NCI-H69 (cell line): ENCODE data around the gene TINAGL1.
"Not testable (repeated sequence)": the region's sequence is repeated elsewhere in the genome, so short reads cannot be mapped to it uniquely, and the experiment has no call there.

ENCODE experiments used
- DNase-seq: peaks from one replicate; lab custom pipeline; 2025; lab: John Stamatoyannopoulos, UW

The TINAGL1 gene

DNA sequence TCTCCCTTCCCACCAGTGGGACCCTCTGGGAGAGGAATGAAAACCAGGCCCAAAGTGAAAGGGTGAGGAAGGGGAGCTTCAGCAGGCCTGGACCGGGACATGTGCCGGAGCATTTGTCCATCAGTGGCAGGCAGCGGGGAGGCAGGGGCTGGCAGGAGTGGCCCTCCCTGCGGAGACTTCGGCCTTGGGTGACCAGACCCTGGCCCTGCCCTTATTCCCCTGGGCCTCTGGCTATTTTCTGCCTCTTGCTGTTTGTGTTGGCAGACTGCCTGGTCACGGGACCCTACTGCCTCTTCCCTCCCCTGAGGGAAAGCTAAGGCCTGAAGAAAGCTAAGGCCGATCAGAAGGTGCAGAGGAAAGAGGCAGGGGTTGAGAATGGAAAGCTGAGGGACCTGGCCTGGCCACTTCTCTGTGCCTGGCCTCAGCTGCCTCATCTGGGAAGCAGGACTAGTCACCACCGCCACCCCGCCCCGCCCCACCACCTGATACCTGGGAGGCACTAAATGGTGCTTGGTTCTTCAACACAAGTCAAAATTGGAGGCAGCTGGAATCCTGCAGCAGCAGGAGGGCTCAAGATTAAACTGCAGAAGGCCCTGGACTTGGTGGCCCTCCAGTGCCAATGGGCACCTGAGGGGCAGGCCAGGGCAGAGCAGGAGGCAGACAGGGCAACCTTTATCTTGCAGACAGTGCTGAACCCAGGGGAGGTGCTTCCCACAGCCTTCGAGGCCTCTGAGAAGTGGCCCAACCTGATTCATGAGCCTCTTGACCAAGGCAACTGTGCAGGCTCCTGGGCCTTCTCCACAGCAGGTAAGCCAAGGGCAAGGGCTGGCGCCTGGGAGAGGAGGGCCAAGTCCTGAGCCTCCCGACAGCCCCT lies 7.9 kb downstream of the TINAGL1 start:
- DNase-seq, result peak; percentile 78

DNA sequence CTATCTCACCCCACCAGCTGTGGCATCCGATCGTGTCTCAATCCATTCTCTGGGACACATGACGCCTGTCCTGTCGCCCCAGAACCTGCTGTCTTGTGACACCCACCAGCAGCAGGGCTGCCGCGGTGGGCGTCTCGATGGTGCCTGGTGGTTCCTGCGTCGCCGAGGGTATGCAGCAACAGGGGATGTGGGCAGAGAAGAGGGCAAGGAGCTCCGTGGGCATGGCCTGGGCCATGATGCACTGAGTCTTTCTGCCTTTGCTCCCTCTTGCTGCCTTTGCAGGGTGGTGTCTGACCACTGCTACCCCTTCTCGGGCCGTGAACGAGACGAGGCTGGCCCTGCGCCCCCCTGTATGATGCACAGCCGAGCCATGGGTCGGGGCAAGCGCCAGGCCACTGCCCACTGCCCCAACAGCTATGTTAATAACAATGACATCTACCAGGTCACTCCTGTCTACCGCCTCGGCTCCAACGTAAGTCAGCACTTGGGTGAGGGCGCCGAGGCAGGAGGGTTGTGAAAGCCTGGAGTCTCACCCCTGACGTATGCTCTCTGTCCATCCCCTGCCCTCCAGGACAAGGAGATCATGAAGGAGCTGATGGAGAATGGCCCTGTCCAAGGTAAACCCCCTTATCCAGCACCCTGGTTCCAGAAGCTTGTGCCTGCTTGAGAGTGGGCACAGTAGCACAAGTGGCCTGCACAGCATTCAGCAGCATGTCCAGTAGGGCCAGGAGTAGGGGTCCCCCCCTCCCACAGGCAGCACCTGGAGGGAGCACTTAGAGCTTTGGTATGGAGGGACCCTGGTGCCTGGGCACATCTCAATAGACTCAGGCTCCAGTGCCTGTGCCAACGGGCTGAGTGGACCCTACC lies 8.8 kb downstream of the TINAGL1 start:
- no peak for DNase-seq

DNA sequence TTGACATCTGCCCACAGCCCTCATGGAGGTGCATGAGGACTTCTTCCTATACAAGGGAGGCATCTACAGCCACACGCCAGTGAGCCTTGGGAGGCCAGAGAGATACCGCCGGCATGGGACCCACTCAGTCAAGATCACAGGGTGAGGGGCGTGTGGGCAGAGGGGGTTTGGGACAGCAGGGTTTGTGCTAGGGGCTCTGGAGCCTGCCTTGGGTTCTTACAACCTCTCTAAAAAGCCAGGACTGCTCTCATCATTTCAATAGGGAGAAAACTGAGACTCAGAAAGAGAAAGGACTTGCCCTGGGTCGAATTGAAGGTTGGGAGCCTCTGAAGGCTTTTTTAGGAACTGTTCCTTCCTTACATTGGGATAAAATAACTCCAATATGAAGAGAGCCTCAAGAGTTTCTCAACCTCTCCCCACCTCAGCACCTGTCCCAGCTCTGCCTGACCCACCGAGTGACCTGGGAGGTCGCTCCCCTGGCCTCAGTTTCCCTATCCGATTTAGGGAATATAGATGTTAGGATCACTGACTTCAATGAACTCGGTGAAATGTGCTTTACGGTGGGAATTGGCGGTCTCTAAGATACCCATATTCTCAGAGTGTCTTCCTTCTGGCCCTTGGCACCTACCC lies 9.5 kb downstream of the TINAGL1 start:
- DNase-seq, result no peak

DNA sequence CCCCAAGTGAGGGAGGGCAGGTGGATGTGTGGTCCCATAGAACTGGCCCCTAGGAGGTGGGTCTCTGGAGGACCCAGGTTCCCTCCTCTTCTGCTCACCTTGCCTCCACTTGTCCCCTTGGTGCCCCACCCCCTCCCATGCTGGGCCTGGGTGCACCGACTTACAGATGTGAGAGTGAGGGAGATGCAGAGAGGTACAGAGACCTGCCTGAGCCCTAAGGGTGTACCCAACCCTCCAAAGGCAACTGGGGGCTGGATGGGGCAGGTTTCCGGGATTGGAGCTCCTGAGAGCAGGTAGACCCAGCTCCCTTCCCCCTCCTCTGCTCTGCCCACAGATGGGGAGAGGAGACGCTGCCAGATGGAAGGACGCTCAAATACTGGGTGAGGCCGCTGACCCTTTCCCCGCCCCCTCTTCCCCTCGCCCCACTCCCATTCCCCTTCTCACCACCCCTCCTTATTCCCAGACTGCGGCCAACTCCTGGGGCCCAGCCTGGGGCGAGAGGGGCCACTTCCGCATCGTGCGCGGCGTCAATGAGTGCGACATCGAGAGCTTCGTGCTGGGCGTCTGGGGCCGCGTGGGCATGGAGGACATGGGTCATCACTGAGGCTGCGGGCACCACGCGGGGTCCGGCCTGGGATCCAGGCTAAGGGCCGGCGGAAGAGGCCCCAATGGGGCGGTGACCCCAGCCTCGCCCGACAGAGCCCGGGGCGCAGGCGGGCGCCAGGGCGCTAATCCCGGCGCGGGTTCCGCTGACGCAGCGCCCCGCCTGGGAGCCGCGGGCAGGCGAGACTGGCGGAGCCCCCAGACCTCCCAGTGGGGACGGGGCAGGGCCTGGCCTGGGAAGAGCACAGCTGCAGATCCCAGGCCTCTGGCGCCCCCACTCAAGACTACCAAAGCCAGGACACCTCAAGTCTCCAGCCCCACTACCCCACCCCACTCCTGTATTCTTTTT lies 10.3 kb downstream of the TINAGL1 start:
- no peak for DNase-seq

DNA sequence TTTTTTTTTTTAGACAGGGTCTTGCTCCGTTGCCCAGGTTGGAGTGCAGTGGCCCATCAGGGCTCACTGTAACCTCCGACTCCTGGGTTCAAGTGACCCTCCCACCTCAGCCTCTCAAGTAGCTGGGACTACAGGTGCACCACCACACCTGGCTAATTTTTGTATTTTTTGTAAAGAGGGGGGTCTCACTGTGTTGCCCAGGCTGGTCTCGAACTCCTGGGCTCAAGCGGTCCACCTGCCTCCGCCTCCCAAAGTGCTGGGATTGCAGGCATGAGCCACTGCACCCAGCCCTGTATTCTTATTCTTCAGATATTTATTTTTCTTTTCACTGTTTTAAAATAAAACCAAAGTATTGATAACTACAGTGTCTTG lies 11.0 kb downstream of the TINAGL1 start:
- not testable (repeated sequence) for DNase-seq

DNA sequence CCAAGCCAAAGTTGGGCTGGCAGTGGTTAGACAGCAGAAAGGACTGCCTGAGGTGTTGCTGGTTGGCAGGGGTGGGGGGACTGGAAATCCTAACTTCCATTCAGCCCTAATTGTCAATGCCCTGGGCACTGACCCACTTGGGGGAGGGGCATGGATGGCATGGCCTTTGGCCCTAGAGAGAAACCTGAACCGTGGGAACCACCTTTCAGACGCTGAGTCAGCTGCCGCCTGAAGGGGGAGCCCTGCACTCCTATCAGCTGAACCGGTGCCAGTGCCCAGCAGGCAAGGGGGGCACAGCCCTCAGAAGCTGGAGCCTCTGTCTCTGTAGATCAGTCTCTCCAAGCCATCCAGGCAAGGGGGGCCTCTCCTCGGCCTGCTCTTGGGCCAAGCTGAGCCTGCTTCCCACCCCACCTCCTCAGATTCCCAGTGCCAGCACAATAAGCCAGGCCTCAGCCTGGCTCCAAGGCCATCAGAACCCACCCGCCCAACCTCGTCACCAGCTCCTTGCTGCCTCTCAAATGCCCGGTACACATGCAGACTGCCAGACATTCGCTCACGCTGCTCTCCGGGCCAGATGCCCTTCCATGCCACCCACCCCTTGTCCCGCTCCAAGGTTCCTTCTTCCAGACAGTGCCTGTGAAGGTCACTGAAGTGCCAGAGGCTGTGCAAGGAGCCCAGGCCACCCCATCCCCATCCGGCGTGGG lies 11.6 kb downstream of the TINAGL1 start:
- peak; percentile 54 for DNase-seq

DNA sequence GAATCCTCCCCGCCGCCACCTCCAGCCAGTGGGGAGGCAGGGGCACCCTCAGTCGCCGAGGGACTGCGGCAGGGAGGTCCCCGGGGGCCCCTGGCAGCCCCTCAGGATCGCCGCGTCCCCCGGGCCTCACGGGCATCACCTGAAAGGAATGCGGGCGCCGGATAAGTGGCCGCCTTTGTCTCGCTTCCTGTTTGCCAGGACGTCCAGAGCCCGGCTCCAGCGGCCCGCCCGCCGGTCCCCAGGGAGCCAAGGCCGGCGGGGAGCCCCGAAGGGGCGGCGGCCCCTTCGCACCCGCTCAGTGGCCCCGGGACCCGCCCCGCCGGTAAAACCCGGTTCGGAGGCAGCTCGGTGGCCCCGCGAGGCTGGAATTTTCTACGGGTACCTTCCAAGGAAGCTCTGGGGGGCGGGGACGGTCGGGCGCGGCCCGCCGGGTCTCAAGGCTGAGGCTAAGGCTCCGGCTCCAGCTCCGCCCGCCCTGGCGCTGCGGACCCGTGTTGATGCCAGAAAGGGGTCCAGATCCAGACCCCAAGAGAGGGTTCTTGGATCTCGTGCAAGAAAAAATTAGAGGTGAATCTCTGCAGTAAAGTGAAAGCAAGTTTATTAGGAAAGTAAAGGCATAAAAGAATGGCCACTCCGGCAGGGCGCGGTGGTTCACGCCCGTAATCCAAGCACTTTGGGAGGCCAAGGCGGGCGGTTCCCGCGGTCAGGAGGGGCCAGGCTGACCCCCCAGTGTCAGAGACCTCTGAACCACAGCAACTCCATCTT lies 12.6 kb downstream of the TINAGL1 start:
- no peak for DNase-seq

DNA sequence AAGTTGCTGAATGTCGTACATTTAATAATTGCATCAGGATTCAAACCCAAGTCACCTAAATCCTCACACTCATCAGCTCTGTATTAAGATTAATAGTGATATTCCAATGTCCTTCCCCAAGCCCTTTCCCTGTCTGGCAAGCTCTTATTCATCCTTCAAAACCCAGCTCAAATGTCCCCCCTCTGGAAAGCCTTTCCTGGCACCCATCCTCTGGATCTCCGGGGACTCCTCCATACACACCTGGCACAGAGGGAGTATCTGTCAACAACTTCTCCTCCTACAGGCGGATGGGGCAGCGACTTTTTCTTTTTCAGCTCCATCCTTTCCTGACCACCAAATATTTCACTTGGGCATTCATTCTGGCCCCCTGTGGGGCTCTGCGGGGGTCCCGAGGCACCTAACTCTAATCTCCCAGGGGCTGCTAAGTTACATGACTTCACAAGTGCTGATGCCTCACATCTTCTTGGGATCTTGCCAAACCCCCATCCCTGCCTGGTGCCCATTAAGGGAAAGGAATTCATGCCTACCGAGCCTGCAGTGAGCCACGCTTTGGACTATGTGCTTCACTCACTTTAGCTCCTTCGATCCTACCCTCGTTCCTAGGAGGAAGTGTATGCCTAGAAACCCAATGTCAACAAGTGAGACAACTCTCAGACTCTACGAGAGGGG lies 15.2 kb downstream of the TINAGL1 start:
- peak; percentile 56 for DNase-seq

DNA sequence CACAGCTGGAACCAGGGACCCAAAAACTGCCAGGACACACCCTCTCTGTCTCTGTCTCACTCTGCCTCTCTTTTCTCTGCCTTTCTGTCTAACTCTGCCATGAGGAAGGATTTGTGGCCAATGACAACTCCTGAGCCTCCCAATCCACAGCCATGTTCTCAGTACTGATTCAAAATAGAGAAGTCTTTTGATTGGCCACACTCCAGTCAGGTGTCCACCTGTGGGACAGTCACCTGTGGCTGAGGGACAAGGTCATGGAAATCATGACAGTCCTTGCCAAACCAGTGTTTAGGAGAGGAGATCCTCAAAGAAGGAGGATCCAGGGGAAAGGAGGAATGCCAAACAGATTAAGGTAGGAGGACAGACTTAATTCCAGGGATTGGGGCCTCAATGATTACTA lies 15.8 kb downstream of the TINAGL1 start:
- no peak for DNase-seq

DNA sequence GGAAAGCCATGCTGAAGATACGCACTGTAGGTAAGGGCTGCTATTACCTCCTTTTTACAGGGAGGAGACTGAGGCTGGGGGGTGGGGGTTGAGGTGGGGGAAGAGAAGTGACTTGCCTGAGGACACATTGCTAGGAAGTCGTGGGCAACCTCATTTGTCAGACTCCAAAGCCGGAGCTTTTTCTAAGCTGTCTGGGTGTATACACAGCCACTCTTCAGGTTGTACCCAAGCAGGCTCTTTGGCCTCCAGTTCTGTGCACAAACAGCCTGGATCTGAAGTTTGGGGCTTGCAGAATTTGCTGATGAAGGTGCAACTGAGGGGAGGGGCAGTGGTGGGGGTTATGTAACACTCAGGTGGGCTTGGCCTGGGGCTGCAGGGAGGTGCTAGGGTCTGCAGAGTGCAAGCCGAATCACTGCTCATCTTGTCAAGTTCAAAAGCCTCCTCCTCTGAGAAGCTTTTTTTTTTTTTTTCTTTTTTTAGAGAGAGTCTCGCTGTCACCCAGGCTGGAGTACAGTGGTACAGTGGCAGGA lies 16.9 kb downstream of the TINAGL1 start:
- no peak for DNase-seq

DNA sequence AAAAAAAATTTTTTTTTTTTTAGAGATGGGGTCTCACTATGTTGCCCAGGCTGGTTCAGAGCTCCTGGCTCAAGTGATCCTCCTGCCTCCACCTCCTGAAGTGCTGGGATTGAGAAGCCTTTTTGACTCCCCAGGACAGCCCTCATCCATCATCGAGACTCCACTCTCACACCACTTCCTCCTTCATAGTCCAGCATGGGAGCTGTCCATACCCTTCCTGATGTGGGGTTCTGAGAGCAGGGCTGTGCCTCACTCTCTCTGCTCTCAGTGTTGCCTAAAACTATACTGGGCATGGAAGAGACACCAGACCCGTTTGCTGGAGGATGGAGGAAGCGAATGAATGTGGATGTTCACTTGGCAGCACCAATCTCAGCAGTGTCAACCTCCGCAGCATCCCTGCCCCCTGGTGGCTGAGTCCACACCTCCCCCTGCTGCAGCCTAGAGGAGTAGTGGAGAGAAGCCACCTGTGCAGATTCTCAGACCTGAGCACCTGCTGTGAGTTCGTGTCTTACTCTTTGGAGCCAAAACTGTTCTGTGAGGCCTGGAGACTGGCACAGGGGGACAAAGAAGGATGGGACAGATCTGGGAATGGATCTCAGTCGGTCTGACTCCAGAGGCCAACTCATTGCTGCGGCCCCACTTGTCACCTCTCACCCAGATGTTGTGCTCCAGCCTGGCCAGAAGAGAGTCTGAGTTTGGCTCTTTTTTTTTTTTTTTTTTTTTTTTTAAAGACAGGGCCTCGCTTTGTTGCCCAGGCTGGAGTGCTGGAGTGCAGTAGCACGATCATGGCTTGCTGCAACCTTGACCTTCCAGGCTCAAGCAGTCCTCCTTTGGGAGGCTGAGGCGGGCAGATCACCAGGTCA lies 17.7 kb downstream of the TINAGL1 start:
- DNase-seq, result peak; percentile 77

DNA sequence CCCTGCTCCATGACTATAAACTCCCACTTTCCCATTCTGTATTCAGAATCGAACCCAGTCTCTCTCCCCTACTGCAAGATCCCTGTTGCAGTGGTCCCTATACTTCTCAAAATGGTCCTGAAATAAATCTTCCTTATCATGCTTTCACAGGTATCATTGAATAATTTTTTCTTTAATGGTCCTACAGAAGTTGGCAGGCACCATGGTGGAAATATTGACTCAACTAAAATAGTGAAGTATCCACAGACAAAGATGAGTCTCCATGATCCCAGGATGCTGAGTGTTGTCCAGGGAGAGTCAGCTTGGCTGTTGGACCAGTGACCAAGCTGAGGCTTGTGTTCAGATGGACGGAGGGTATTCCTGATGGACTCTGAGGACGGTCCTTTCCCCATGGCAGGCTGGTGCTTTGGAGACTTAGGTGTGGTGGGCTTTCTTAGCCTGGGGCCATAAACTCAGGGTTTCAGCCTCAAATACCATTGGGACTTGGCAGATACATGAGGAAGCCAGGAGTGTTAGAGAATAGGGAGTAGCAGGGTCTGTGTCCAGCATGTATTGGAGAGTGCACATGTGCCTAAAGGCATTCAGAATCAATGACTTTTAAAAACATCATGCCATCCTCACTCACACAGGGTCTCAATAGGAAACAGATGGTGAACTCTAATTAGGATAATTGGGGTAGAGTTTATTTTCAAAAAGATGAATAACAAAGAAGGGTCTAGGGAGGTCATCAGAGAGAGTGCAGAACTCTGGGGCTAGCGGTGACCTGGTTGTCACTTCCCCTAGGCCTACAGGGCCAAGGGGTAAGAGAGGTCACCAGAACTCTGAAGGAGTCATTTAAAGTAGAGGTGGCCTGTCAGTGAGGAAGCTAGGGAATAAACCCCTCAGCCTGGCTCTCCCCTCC lies 19.8 kb downstream of the TINAGL1 start:
- peak; percentile 55 for DNase-seq

DNA sequence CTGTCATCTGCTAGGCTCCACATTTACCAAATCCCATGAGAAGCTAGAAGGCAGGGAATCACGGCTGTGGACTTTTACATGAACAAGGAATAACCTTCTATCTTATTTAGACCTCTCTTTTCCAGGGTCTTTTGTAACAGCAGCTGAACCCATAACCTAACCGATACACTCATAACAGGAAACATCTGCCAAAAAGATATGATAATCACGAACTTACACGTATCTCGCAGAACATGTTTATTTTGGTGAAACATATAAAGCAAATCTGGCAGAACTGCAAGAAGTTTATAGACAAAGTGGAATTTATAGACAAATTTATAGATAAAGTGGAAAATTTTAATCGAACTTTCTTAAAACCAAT lies 20.4 kb downstream of the TINAGL1 start:
- DNase-seq, result no peak

DNA sequence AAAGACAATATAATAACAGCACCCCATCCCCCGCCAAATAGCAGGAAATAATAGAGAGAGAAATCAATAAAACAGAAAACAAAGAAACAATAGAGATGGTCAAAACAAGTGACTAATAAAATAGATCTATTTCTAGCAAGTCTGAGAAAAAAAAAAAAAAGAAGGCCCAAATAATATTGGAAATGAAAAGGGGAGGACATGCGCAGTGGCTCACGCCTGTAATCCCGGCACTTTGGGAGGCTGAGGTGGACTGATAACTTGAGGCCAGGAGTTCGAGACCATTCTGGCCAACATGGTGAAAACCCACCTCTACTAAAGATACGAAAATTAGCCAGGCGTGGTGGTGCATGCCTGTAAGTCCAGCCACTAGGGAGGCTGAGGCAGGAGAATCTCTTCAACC lies 22.7 kb downstream of the TINAGL1 start:
- DNase-seq, result no peak

DNA sequence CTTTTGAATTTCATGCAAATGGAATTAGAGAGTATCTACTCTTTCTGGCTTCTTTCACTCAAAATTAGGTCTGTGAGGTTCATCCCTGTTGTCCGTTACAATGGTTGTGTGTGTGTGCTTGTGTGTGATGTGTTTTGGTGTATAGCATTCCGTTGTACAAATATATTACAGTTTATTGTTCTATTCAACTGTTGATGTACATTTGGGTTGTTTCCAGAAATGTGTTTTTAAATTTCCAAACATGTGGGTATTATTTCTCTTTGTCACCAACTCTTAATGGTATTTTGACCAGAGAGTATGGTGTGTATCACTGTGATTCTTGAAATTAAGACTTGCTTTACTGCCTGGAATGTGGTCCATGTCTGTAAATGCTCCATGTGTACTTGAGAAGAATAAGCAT lies 24.3 kb downstream of the TINAGL1 start:
- no peak for DNase-seq

DNA sequence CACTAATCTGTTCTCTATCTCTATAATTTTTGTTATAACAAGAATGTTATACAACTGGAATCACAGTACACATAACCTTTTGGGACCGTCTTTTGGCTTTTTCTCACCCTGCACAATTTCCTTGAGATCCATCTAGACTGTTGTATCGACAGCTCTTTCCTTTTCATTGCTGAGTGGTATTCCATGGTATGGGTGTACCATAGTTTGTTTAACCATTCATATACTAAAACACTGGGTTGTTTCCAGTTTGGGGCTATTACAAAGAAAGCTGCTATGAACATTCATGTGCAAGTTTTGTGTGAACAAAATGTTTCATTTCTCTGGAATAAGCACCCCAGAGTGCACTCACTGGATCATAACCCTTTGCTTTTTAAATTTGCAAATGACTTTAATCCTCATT lies 25.8 kb downstream of the TINAGL1 start:
- no peak for DNase-seq

DNA sequence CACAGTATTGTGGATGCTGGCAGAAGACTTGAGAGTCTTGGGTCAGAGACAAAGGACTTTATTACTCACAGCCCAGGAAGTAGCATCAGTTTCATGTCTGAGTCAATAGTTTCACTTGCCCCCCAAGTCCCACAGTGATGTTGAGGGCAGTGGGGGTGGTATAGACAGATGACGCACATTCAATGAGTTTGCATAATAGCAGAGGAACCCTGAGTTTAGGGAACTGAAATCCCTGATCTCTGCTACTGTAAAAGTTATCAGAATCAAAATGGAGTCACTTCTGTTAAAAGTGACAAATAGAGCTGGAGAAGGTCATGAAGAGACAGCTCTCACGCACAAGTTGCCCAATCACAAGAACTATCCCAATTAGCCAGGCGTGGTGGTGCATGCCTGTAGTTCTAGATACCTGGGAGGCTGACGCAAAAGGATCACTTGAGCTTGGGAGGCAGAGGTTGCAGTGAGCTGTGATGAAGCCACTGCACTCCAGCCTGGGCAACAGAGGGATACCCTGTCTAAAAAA lies 29.7 kb downstream of the TINAGL1 start:
- DNase-seq, result no peak
